ENCODE measurements around the gene HBM. TPM values are rescaled to one million over a fixed set of nuclear protein-coding genes. Genes with fewer than 3 reads are reported as not detected.

The HBM gene
- total RNA-seq, 1 experiment from 2014 or later: not detected

GRCh38 chr16:142405-142967, 23.3 kb upstream of the HBM start:
- no peaks in the 10 kb centered on the region for H3K36me3 ChIP-seq (ENCODE audit: insufficient read depth, low read length, poor library complexity, severe bottlenecking)
- H3K27me3 ChIP-seq (replicated peaks; ENCODE audit: insufficient read depth, low read depth, low read length, poor library complexity): no peaks in the 10 kb centered on the region
- H3K4me1 ChIP-seq (ENCODE audit: insufficient read depth, low read length, poor library complexity, severe bottlenecking): no peaks in the 10 kb centered on the region
- no peak overlapping the region for H3K27ac ChIP-seq (ENCODE audit: low read depth, low read length, poor library complexity, severe bottlenecking)
- H3K4me3 ChIP-seq (ENCODE audit: low read depth, low read length, poor library complexity, severe bottlenecking): no peak overlapping the region
- BruUV-seq (replicated peaks): no TSS peak
- H3K9me3 ChIP-seq (ENCODE audit: low read depth, low read length, poor library complexity, severe bottlenecking): no peaks in the 10 kb centered on the region
- intact Hi-C loops (cut with micrococcal nuclease; ENCODE audit: unreplicated experiment): no loop called here
- TF ChIP-seq EZH2 (IDR thresholded peaks at IDR 0.05; ENCODE audit: borderline replicate concordance, low read depth, low read length, poor library complexity, severe bottlenecking): no peak
- TF ChIP-seq CTCF (conservative IDR thresholded peaks at IDR 0.05; ENCODE audit: low read depth, low read length): no peak
- ChIA-PET CTCF (no interaction called here), POLR2A (ENCODE audit: low non-redundant PET) (no interaction called here)
- DNase-seq (ENCODE audit: low spot score): no peak

- Histone ChIP-seq H3K9me3 (ENCODE audit: low read depth, low read length, poor library complexity, severe bottlenecking) (no peaks in the 10 kb centered on the region), H3K4me3 (ENCODE audit: low read depth, low read length, poor library complexity, severe bottlenecking) (no peak overlapping the region), H3K27ac (ENCODE audit: low read depth, low read length, poor library complexity, severe bottlenecking) (no peak overlapping the region), H3K36me3 (ENCODE audit: insufficient read depth, low read length, poor library complexity, severe bottlenecking) (no peaks in the 10 kb centered on the region), H3K27me3 (replicated peaks; ENCODE audit: insufficient read depth, low read depth, low read length, poor library complexity) (no peaks in the 10 kb centered on the region), H3K4me1 (ENCODE audit: insufficient read depth, low read length, poor library complexity, severe bottlenecking) (no peaks in the 10 kb centered on the region)
- TF ChIP-seq EZH2 (IDR thresholded peaks at IDR 0.05; ENCODE audit: borderline replicate concordance, low read depth, low read length, poor library complexity, severe bottlenecking) (no peak), CTCF (conservative IDR thresholded peaks at IDR 0.05; ENCODE audit: low read depth, low read length) (no peak)
- intact Hi-C loops (cut with micrococcal nuclease; ENCODE audit: unreplicated experiment): no loop called here
- ChIA-PET CTCF (no interaction called here), POLR2A (ENCODE audit: low non-redundant PET) (no interaction called here)
- BruUV-seq (replicated peaks): no TSS peak
- DNase-seq (ENCODE audit: low spot score): no peak
Measured at GRCh38 chr16:143047-143446, 22.7 kb upstream of the HBM start.

- Histone ChIP-seq H3K4me3 (ENCODE audit: low read depth, low read length, poor library complexity, severe bottlenecking) (no peak overlapping the region), H3K9me3 (ENCODE audit: low read depth, low read length, poor library complexity, severe bottlenecking) (no peaks in the 10 kb centered on the region), H3K4me1 (ENCODE audit: insufficient read depth, low read length, poor library complexity, severe bottlenecking) (no peaks in the 10 kb centered on the region), H3K27me3 (replicated peaks; ENCODE audit: insufficient read depth, low read depth, low read length, poor library complexity) (no peaks in the 10 kb centered on the region), H3K27ac (ENCODE audit: low read depth, low read length, poor library complexity, severe bottlenecking) (no peak overlapping the region), H3K36me3 (ENCODE audit: insufficient read depth, low read length, poor library complexity, severe bottlenecking) (no peaks in the 10 kb centered on the region)
- CTCF ChIA-PET: interaction anchor here (0.6 kb wide), 1 partner anchor 219 kb away, joined by 5 read pairs; no protein-coding TSS in a partner anchor
- no TSS peak for BruUV-seq (replicated peaks)
- intact Hi-C loops (cut with micrococcal nuclease; ENCODE audit: unreplicated experiment): no loop called here
- POLR2A ChIA-PET (ENCODE audit: low non-redundant PET): no interaction called here
- DNase-seq (ENCODE audit: low spot score): no peak
- no peak for TF ChIP-seq EZH2 (IDR thresholded peaks at IDR 0.05; ENCODE audit: borderline replicate concordance, low read depth, low read length, poor library complexity, severe bottlenecking)
- TF ChIP-seq CTCF (conservative IDR thresholded peaks at IDR 0.05; ENCODE audit: low read depth, low read length): no peak
Measured at GRCh38 chr16:143456-143855, 22.3 kb upstream of the HBM start.

Data from A673 (cell line).